H9 (cell line): ENCODE results near the gene ITSN2. TPM values are rescaled to one million over a fixed set of nuclear protein-coding genes. Genes with fewer than 3 reads are reported as not detected.
A peak's percentile ranks its signal among the peaks of the same experiment; 100 is the strongest.

Experiments used
- DNase-seq: peaks from one replicate; pipeline ENCODE4 v3.0.0-alpha.2; 2017
- H2AFZ ChIP-seq: one replicate; pipeline ENCODE4 v1.6.1; 2013; ENCODE audit warnings: mild to moderate bottlenecking, low read length, control low read depth, moderate library complexity
- H2AK5ac ChIP-seq: 2 replicates; pipeline ENCODE4 v1.6.1; 2013; ENCODE audit warnings: low read length, control low read depth, mixed read lengths; ENCODE audit not compliant: insufficient read length
- H2BK120ac ChIP-seq: one replicate; pipeline ENCODE4 v1.6.1; 2013; ENCODE audit warnings: low read depth, mild to moderate bottlenecking, low read length, control low read depth, inconsistent platforms; ENCODE audit not compliant: poor library complexity, severe bottlenecking
- H2BK12ac ChIP-seq: 2 replicates; pipeline ENCODE4 v1.6.1; 2013; ENCODE audit warnings: low read length, control low read depth, mixed read lengths, low read depth; ENCODE audit not compliant: insufficient read length
- H2BK15ac ChIP-seq: 2 replicates; pipeline ENCODE4 v1.6.1; 2013; ENCODE audit warnings: low read depth, low read length, control low read depth
- H2BK20ac ChIP-seq: one replicate; pipeline ENCODE4 v1.6.1; 2013; ENCODE audit warnings: low read depth, mild to moderate bottlenecking, low read length, control low read depth, inconsistent platforms; ENCODE audit not compliant: poor library complexity, severe bottlenecking
- H2BK5ac ChIP-seq: 2 replicates; pipeline ENCODE4 v1.6.1; 2013; ENCODE audit warnings: low read length, control low read depth, mixed read lengths; ENCODE audit not compliant: insufficient read length
- H3K14ac ChIP-seq: 2 replicates; pipeline ENCODE4 v1.6.1; 2013; ENCODE audit warnings: low read length, control low read depth; ENCODE audit not compliant: insufficient read depth
- H3K18ac ChIP-seq: 2 replicates; pipeline ENCODE4 v1.6.1; 2013; ENCODE audit warnings: low read depth, mild to moderate bottlenecking, mixed read lengths, low read length, control low read depth; ENCODE audit not compliant: insufficient read length
- H3K23ac ChIP-seq: 2 replicates; pipeline ENCODE4 v1.6.1; 2013; ENCODE audit warnings: low read length, control low read depth, mixed read lengths, low read depth; ENCODE audit not compliant: insufficient read length
- H3K23me2 ChIP-seq: 2 replicates; pipeline ENCODE4 v1.6.1; 2013; ENCODE audit warnings: low read depth, mild to moderate bottlenecking, mixed read lengths, low read length, control low read depth; ENCODE audit not compliant: insufficient read length, poor library complexity, severe bottlenecking
- H3K27ac ChIP-seq: 2 replicates; pipeline ENCODE4 v1.5.1; 2013; ENCODE audit warnings: low read length, control low read depth, mixed read lengths, low read depth; ENCODE audit not compliant: insufficient read length
- H3K27me3 ChIP-seq: 2 replicates; pipeline ENCODE4 v1.6.1; 2013; ENCODE audit warnings: low read length, control low read depth, inconsistent platforms; ENCODE audit not compliant: insufficient read depth
- H3K4ac ChIP-seq: 2 replicates; pipeline ENCODE4 v1.6.1; 2013; ENCODE audit warnings: low read depth, mild to moderate bottlenecking, control low read depth, inconsistent platforms, low read length, moderate library complexity
- H3K4me1 ChIP-seq: 2 replicates; pipeline ENCODE4 v1.6.1; 2013; ENCODE audit warnings: low read length, control low read depth, inconsistent platforms; ENCODE audit not compliant: insufficient read depth
- H3K4me2 ChIP-seq: 2 replicates; pipeline ENCODE4 v1.6.1; 2013; ENCODE audit warnings: low read length, control low read depth, mixed read lengths; ENCODE audit not compliant: insufficient read length, insufficient read depth
- H3K56ac ChIP-seq: 2 replicates; pipeline ENCODE4 v1.6.1; 2013; ENCODE audit warnings: low read depth, mild to moderate bottlenecking, mixed read lengths, low read length, control low read depth; ENCODE audit not compliant: insufficient read length
- H3K79me1 ChIP-seq: 2 replicates; pipeline ENCODE4 v1.6.1; 2013; ENCODE audit warnings: low read depth, mild to moderate bottlenecking, moderate library complexity, low read length, control low read depth, inconsistent platforms; ENCODE audit not compliant: insufficient read depth, poor library complexity, severe bottlenecking
- H3K79me2 ChIP-seq: 2 replicates; pipeline ENCODE4 v1.6.1; 2013; ENCODE audit warnings: low read length, control low read depth, inconsistent platforms; ENCODE audit not compliant: insufficient read depth
- H3K9ac ChIP-seq: 2 replicates; pipeline ENCODE4 v1.6.1; 2013; ENCODE audit warnings: low read length, control low read depth, mixed read lengths; ENCODE audit not compliant: insufficient read length; ENCODE audit errors: extremely low read depth
- H3K9me3 ChIP-seq: one replicate; pipeline ENCODE4 v1.6.1; 2013; ENCODE audit warnings: low read depth, low read length, inconsistent platforms; ENCODE audit not compliant: control insufficient read depth
- H3T11ph ChIP-seq: one replicate; pipeline ENCODE4 v1.6.1; 2013; ENCODE audit warnings: mild to moderate bottlenecking, low read length, control low read depth, inconsistent platforms
- H4K20me1 ChIP-seq: one replicate; pipeline ENCODE4 v1.6.1; 2013; ENCODE audit not compliant: control insufficient read depth, insufficient read length, insufficient read depth
- H4K5ac ChIP-seq: 2 replicates; pipeline ENCODE4 v1.6.1; 2013; ENCODE audit warnings: low read depth, mild to moderate bottlenecking, mixed read lengths, low read length, control low read depth; ENCODE audit not compliant: insufficient read length
- H4K8ac ChIP-seq: replicated peaks from 2 replicates; pipeline ENCODE4 v1.6.1; 2013; ENCODE audit warnings: low read length, control low read depth, mixed read lengths, low read depth; ENCODE audit not compliant: insufficient read length
- H4K91ac ChIP-seq: 2 replicates; pipeline ENCODE4 v1.6.1; 2013; ENCODE audit warnings: low read depth, mild to moderate bottlenecking, moderate library complexity, mixed read lengths, low read length, control low read depth; ENCODE audit not compliant: insufficient read length
- H3K27ac Mint-ChIP-seq, 3 experiments: 2 replicates in 2 of 3; 3 replicates in 1 of 3; pipeline ENCODE4 v1.8.0; 2020 to 2021; ENCODE audit warnings: mixed read lengths in 3 of 3, mild to moderate bottlenecking in 1 of 3, moderate library complexity in 1 of 3
- H3K27me3 Mint-ChIP-seq: 2 replicates; pipeline ENCODE4 v1.8.0; 2021; ENCODE audit warnings: low read depth, mild to moderate bottlenecking, moderate library complexity, mixed read lengths
- H3K36me3 Mint-ChIP-seq, 3 experiments: 2 replicates in 2 of 3; 3 replicates in 1 of 3; pipeline ENCODE4 v1.8.0; 2020 to 2021; ENCODE audit warnings: low read depth in 3 of 3, mixed read lengths in 3 of 3; ENCODE audit not compliant: insufficient read depth in 1 of 3
- H3K4me1 Mint-ChIP-seq, 2 experiments: 2 replicates each; pipeline ENCODE4 v1.8.0; 2020; ENCODE audit warnings: mixed read lengths in 2 of 2
- H3K4me3 Mint-ChIP-seq, 2 experiments: 2 replicates in 1 of 2; 3 replicates in 1 of 2; pipeline ENCODE4 v1.8.0; 2020 to 2021; ENCODE audit warnings: mild to moderate bottlenecking in 2 of 2, mixed read lengths in 2 of 2, moderate library complexity in 1 of 2
- H3K9me3 Mint-ChIP-seq, 2 experiments: 2 replicates in 1 of 2; 3 replicates in 1 of 2; pipeline ENCODE4 v1.8.0; 2020; ENCODE audit warnings: mild to moderate bottlenecking in 2 of 2, mixed read lengths in 2 of 2, moderate library complexity in 1 of 2
- CTCF ChIP-seq: fragments of 200-600 bp; sonication (generic); conservative IDR thresholded peaks from 3 replicates; pipeline ENCODE4 v1.8.0; 2021; ENCODE audit warnings: antibody characterized with exemption, mild to moderate bottlenecking
- WGBS: extraction: QIAGEN DNeasy Blood & Tissue Kit; methylation state at CpG from one replicate; pipeline ENCODE4 v1.1.7; 2013; ENCODE audit warnings: missing lambda C conversion rate, low lambda C conversion rate, mixed read lengths; ENCODE audit not compliant: insufficient read length; ENCODE audit errors: extremely low coverage; 5-methylcytosine and 5-hydroxymethylcytosine counted together
- total RNA-seq: library from RNA; stranded (reverse); gene quantifications from 2 replicates; pipeline ENCODE4 v1.2.1, GENCODE V29; 2021

Gene ITSN2
- total RNA-seq, 1 experiment from 2014 or later = 17.0 TPM

- Histone ChIP-seq H2BK5ac (no peak overlapping the region), H2BK12ac (no peak overlapping the region), H4K91ac (no peak overlapping the region), H2AK5ac (no peak overlapping the region), H3K18ac (no peak overlapping the region), H4K8ac (no peak overlapping the region), H3K79me2 (no peaks in the 10 kb centered on the region), H3K23ac (no peak overlapping the region), H3K4me2 (no peak overlapping the region), H3K23me2 (no peaks in the 10 kb centered on the region), H2AFZ (no peak overlapping the region), H3K27me3 (no peaks in the 10 kb centered on the region), H2BK120ac (no peak overlapping the region), H3K4ac (no peak overlapping the region), H4K20me1 (no peaks in the 10 kb centered on the region), H4K5ac (no peak overlapping the region), H3K27ac (no peak overlapping the region), H3K9ac (no peak overlapping the region), H2BK15ac (no peak overlapping the region), H3K4me1 (no peaks in the 10 kb centered on the region), H2BK20ac (no peak overlapping the region), H3K79me1 (no peaks in the 10 kb centered on the region), H3K14ac (no peak overlapping the region), H3T11ph (no peak overlapping the region), H3K9me3 (no peaks in the 10 kb centered on the region), H3K56ac (no peak overlapping the region)
- Mint-ChIP-seq H3K27ac (peak overlapping the region; percentile 13 to 69 (median 60); a peak in 1 of 7 replicates), H3K4me3 (no peak overlapping the region), H3K27me3 (no peaks in the 10 kb centered on the region; the same call in 1 of the 2 replicates), H3K9me3 (no peaks in the 10 kb centered on the region; a peak in 1 of 5 replicates), H3K4me1 (peaks cover 2 to 16% of the 10 kb centered on the region in 2 experiments; a peak in 2 of 4 replicates), H3K36me3 (peaks cover 0 to 7% (median 0%) of the 10 kb centered on the region in 3 experiments; a peak in 3 of 7 replicates)
- DNase-seq = no peak
- no peak for TF ChIP-seq CTCF
- no CpG with 5 or more reads among the region's 5 CpGs for WGBS
Observed at GRCh38 chr2:24203787-24204150, 156.6 kb downstream of the ITSN2 start.
